ENCODE data around the gene ACKR2. TPM values are rescaled to one million over a fixed set of nuclear protein-coding genes. Genes with fewer than 3 reads are reported as not detected.

Gene ACKR2
- total and polyA plus RNA-seq, 2 of the 13 experiments (the other 11 are each of a cell fraction or from before 2014, with no cell fraction given): 1.1 to 1.9 TPM

GRCh38 chr3:42880601-42881451 is 71.6 kb downstream of the ACKR2 start (continued):
- TF ChIP-seq REPIN1 (CRISPR knock-in tag; IDR thresholded peaks at IDR 0.05; ENCODE audit: borderline replicate concordance, low read depth): peak; percentile 81; the same call in 1 of the 2 replicates
- no peak for TF ChIP-seq HNF4G (IDR thresholded peaks at IDR 0.05; ENCODE audit: borderline replicate concordance, low read depth, low read length)
- TF ChIP-seq HNF4G (CRISPR knock-in tag; IDR thresholded peaks at IDR 0.05; ENCODE audit: borderline replicate concordance, low read depth): 0 out of 2 replicates have a peak, but pooled peaks have one; percentile 27
- TF ChIP-seq, protein P1, sequence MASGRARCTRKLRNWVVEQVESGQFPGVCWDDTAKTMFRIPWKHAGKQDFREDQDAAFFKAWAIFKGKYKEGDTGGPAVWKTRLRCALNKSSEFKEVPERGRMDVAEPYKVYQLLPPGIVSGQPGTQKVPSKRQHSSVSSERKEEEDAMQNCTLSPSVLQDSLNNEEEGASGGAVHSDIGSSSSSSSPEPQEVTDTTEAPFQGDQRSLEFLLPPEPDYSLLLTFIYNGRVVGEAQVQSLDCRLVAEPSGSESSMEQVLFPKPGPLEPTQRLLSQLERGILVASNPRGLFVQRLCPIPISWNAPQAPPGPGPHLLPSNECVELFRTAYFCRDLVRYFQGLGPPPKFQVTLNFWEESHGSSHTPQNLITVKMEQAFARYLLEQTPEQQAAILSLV (CRISPR knock-in tag; IDR thresholded peaks at IDR 0.05; ENCODE audit: borderline replicate concordance): no peak
- TF ChIP-seq FOXC1 (CRISPR knock-in tag; IDR thresholded peaks at IDR 0.05; ENCODE audit: borderline replicate concordance): no peak; the same call in 1 of the 2 replicates
- peak; percentile 43; the same call in 1 of the 2 replicates for TF ChIP-seq ZNF572 (CRISPR knock-in tag; IDR thresholded peaks at IDR 0.05)
- peak; percentile 66; the same call in 1 of the 2 replicates for TF ChIP-seq YEATS4 (CRISPR knock-in tag; IDR thresholded peaks at IDR 0.05; ENCODE audit: borderline replicate concordance)
- TF ChIP-seq MIER2 (CRISPR knock-in tag; IDR thresholded peaks at IDR 0.05): 0 out of 2 replicates have a peak, but pooled peaks have one; percentile 13
- TF ChIP-seq, protein P2, sequence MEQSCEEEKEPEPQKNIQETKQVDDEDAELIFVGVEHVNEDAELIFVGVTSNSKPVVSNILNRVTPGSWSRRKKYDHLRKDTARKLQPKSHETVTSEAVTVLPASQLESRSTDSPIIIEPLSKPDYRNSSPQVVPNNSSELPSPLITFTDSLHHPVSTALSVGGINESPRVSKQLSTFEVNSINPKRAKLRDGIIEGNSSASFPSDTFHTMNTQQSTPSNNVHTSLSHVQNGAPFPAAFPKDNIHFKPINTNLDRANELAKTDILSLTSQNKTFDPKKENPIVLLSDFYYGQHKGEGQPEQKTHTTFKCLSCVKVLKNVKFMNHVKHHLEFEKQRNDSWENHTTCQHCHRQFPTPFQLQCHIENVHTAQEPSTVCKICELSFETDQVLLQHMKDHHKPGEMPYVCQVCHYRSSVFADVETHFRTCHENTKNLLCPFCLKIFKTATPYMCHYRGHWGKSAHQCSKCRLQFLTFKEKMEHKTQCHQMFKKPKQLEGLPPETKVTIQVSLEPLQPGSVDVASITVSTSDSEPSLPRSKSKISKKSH (CRISPR knock-in tag; IDR thresholded peaks at IDR 0.05; ENCODE audit: borderline replicate concordance): no peak; the same call in 1 of the 2 replicates
- TF ChIP-seq NCOA2 (CRISPR knock-in tag; IDR thresholded peaks at IDR 0.05): no peak
- TF ChIP-seq ATF7-NPFF (CRISPR knock-in tag; IDR thresholded peaks at IDR 0.05; ENCODE audit: low read depth): 0 out of 2 replicates have a peak, but pooled peaks have one; percentile 51
- TF ChIP-seq ZBTB38 (CRISPR knock-in tag; IDR thresholded peaks at IDR 0.05): peak; percentile 72
- peak; percentile 16 for TF ChIP-seq ZNF883 (CRISPR knock-in tag; IDR thresholded peaks at IDR 0.05; ENCODE audit: not compliant biosample characterization)
- TF ChIP-seq, protein P3, sequence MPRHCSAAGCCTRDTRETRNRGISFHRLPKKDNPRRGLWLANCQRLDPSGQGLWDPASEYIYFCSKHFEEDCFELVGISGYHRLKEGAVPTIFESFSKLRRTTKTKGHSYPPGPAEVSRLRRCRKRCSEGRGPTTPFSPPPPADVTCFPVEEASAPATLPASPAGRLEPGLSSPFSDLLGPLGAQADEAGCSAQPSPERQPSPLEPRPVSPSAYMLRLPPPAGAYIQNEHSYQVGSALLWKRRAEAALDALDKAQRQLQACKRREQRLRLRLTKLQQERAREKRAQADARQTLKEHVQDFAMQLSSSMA (CRISPR knock-in tag; IDR thresholded peaks at IDR 0.05): no peak
- TF ChIP-seq CTCF (CRISPR knock-in tag; IDR thresholded peaks at IDR 0.05): peak; percentile 99
- peak; percentile 70; the same call in 1 of the 2 replicates for TF ChIP-seq SMAD3 (CRISPR knock-in tag; IDR thresholded peaks at IDR 0.05)
- peak; percentile 78; the same call in 1 of the 2 replicates for TF ChIP-seq ZFP82 (CRISPR knock-in tag; IDR thresholded peaks at IDR 0.05; ENCODE audit: borderline replicate concordance)
- peak; percentile 59; the same call in 1 of the 2 replicates for TF ChIP-seq HOXA3 (CRISPR knock-in tag; IDR thresholded peaks at IDR 0.05)
- TF ChIP-seq WIZ (CRISPR knock-in tag; IDR thresholded peaks at IDR 0.05): 0 out of 2 replicates have a peak, but pooled peaks have one; percentile 65
